ENCODE results near the gene PSKH1.

Gene PSKH1

GRCh38 chr16:67892899-67893742, at the start of gene PSKH1:
Gene PSKH1 (plus strand): TSS chr16:67893254. CDS start chr16:67908750, 15,496 bp downstream.
- no peaks in the 10 kb centered on the region for H3K9me3 ChIP-seq (ENCODE audit: control insufficient read depth, insufficient read depth, low read length)

GRCh38 chr16:67843343-67843765, 49.7 kb upstream of the PSKH1 start:
- no peaks in the 10 kb centered on the region for H3K9me3 ChIP-seq (ENCODE audit: control insufficient read depth, insufficient read depth, low read length)
- peaks cover 21% of the 10 kb centered on the region for H3K4me1 ChIP-seq (ENCODE audit: insufficient read depth, low read length)
- H3K36me3 ChIP-seq (ENCODE audit: insufficient read depth, low read length) = no peaks in the 10 kb centered on the region
- H3K9ac ChIP-seq (ENCODE audit: low read depth, low read length) = peak overlapping the region; percentile 94; the same call in 1 of the 2 replicates

More at GRCh38 chr16:67892899-67893742, at the start of gene PSKH1:
- H3K36me3 ChIP-seq (ENCODE audit: insufficient read depth, low read length) = no peaks in the 10 kb centered on the region
- H3K9ac ChIP-seq (ENCODE audit: low read depth, low read length) = peak within 1 kb of the TSS; percentile 97
- no peaks in the 10 kb centered on the region; the same call in 1 of the 2 replicates for H3K4me1 ChIP-seq (ENCODE audit: insufficient read depth, low read length)

- peak overlapping the region; percentile 11; the same call in 1 of the 2 replicates for H3K9ac ChIP-seq (ENCODE audit: low read depth, low read length)
- no peaks in the 10 kb centered on the region for H3K9me3 ChIP-seq (ENCODE audit: control insufficient read depth, insufficient read depth, low read length)
- peaks cover 21% of the 10 kb centered on the region for H3K4me1 ChIP-seq (ENCODE audit: insufficient read depth, low read length)
- 0 out of 2 replicates have a peak, but pooled peaks cover 4% of the 10 kb centered on the region for H3K36me3 ChIP-seq (ENCODE audit: insufficient read depth, low read length)
These were observed 48.6 kb upstream of the PSKH1 start for GRCh38 chr16:67844497-67844896.

- Histone ChIP-seq H3K4me1 (ENCODE audit: insufficient read depth, low read length) (peaks cover 21% of the 10 kb centered on the region), H3K9ac (ENCODE audit: low read depth, low read length) (peak overlapping the region; percentile 97), H3K36me3 (ENCODE audit: insufficient read depth, low read length) (0 out of 2 replicates have a peak, but pooled peaks cover 4% of the 10 kb centered on the region), H3K9me3 (ENCODE audit: control insufficient read depth, insufficient read depth, low read length) (no peaks in the 10 kb centered on the region)
These were observed 47.6 kb upstream of the PSKH1 start for GRCh38 chr16:67845291-67846062.

- Histone ChIP-seq H3K36me3 (ENCODE audit: insufficient read depth, low read length) (0 out of 2 replicates have a peak, but pooled peaks cover 4% of the 10 kb centered on the region), H3K9me3 (ENCODE audit: control insufficient read depth, insufficient read depth, low read length) (no peaks in the 10 kb centered on the region), H3K4me1 (ENCODE audit: insufficient read depth, low read length) (peaks cover 21% of the 10 kb centered on the region), H3K9ac (ENCODE audit: low read depth, low read length) (peak overlapping the region; percentile 97)
These were observed 47.1 kb upstream of the PSKH1 start for GRCh38 chr16:67846063-67846319.

GRCh38 chr16:67846320-67847063, 46.6 kb upstream of the PSKH1 start, which contains the start of gene NUTF2:
Gene NUTF2 (plus strand): TSS chr16:67846933. CDS start chr16:67865131, 18,198 bp downstream.
- Histone ChIP-seq H3K9me3 (ENCODE audit: control insufficient read depth, insufficient read depth, low read length) (no peaks in the 10 kb centered on the region), H3K9ac (ENCODE audit: low read depth, low read length) (peak within 1 kb of the TSS; percentile 97), H3K4me1 (ENCODE audit: insufficient read depth, low read length) (peaks cover 21% of the 10 kb centered on the region), H3K36me3 (ENCODE audit: insufficient read depth, low read length) (0 out of 2 replicates have a peak, but pooled peaks cover 4% of the 10 kb centered on the region)

- peaks cover 21% of the 10 kb centered on the region for H3K4me1 ChIP-seq (ENCODE audit: insufficient read depth, low read length)
- H3K36me3 ChIP-seq (ENCODE audit: insufficient read depth, low read length) = 0 out of 2 replicates have a peak, but pooled peaks cover 4% of the 10 kb centered on the region
- H3K9me3 ChIP-seq (ENCODE audit: control insufficient read depth, insufficient read depth, low read length) = no peaks in the 10 kb centered on the region
- H3K9ac ChIP-seq (ENCODE audit: low read depth, low read length) = peak within 1 kb of the TSS; percentile 97
These were observed 45.8 kb upstream of the PSKH1 start, which contains the start of gene CENPT for GRCh38 chr16:67847064-67847861. Gene CENPT (minus strand): TSS chr16:67847693. CDS start chr16:67833859, 13,834 bp downstream.

- Histone ChIP-seq H3K9ac (ENCODE audit: low read depth, low read length) (peak overlapping the region; percentile 97), H3K4me1 (ENCODE audit: insufficient read depth, low read length) (peaks cover 21% of the 10 kb centered on the region), H3K36me3 (ENCODE audit: insufficient read depth, low read length) (0 out of 2 replicates have a peak, but pooled peaks cover 4% of the 10 kb centered on the region), H3K9me3 (ENCODE audit: control insufficient read depth, insufficient read depth, low read length) (no peaks in the 10 kb centered on the region)
These were observed 44.9 kb upstream of the PSKH1 start for GRCh38 chr16:67848118-67848517.

GRCh38 chr16:67853670-67854069, 39.4 kb upstream of the PSKH1 start:
- Histone ChIP-seq H3K36me3 (ENCODE audit: insufficient read depth, low read length) (0 out of 2 replicates have a peak, but pooled peaks cover 4% of the 10 kb centered on the region), H3K9ac (ENCODE audit: low read depth, low read length) (no peak overlapping the region), H3K9me3 (ENCODE audit: control insufficient read depth, insufficient read depth, low read length) (no peaks in the 10 kb centered on the region), H3K4me1 (ENCODE audit: insufficient read depth, low read length) (peaks cover 6% of the 10 kb centered on the region; the same call in 1 of the 2 replicates)

GRCh38 chr16:67855789-67856188, 37.3 kb upstream of the PSKH1 start:
- no peak overlapping the region for H3K9ac ChIP-seq (ENCODE audit: low read depth, low read length)
- peaks cover 2% of the 10 kb centered on the region; the same call in 1 of the 2 replicates for H3K36me3 ChIP-seq (ENCODE audit: insufficient read depth, low read length)
- no peaks in the 10 kb centered on the region for H3K9me3 ChIP-seq (ENCODE audit: control insufficient read depth, insufficient read depth, low read length)
- H3K4me1 ChIP-seq (ENCODE audit: insufficient read depth, low read length) = peaks cover 6% of the 10 kb centered on the region; the same call in 1 of the 2 replicates

- Histone ChIP-seq H3K4me1 (ENCODE audit: insufficient read depth, low read length) (peaks cover 6% of the 10 kb centered on the region; the same call in 1 of the 2 replicates), H3K36me3 (ENCODE audit: insufficient read depth, low read length) (peaks cover 4% of the 10 kb centered on the region; the same call in 1 of the 2 replicates), H3K9ac (ENCODE audit: low read depth, low read length) (no peak overlapping the region), H3K9me3 (ENCODE audit: control insufficient read depth, insufficient read depth, low read length) (no peaks in the 10 kb centered on the region)
These were observed 36.0 kb upstream of the PSKH1 start for GRCh38 chr16:67856927-67857546.

- no peak overlapping the region for H3K9ac ChIP-seq (ENCODE audit: low read depth, low read length)
- H3K9me3 ChIP-seq (ENCODE audit: control insufficient read depth, insufficient read depth, low read length) = no peaks in the 10 kb centered on the region
- H3K36me3 ChIP-seq (ENCODE audit: insufficient read depth, low read length) = peaks cover 4% of the 10 kb centered on the region; the same call in 1 of the 2 replicates
- peaks cover 6% of the 10 kb centered on the region; the same call in 1 of the 2 replicates for H3K4me1 ChIP-seq (ENCODE audit: insufficient read depth, low read length)
These were observed 35.4 kb upstream of the PSKH1 start for GRCh38 chr16:67857547-67858233.

Measured in ES-I3 (cell line).